IMR-90 (cell line): ENCODE measurements around the gene ARHGAP8. TPM values are rescaled to one million over a fixed set of nuclear protein-coding genes. Genes with fewer than 3 reads are reported as not detected.

ENCODE experiments used
- ATAC-seq: fragments of 200-7000 bp; cut with Tn5 transposase; 2 replicates; pipeline ENCODE4 v1.9.1; 2020; ENCODE audit warnings: low read depth, mild to moderate bottlenecking, moderate library complexity
- BruUV-seq: library from RNA; stranded (reverse); fragments of 400-500 nt; replicated peaks from 2 replicates; lab custom pipeline; 2021; lab: Mats Ljungman, UMichigan
- CTCF ChIA-PET: fragments of 300-600 bp; formaldehyde crosslinking; extraction: SDS; loops from one replicate; lab custom pipeline; 2021; ENCODE audit warnings: antibody characterized with exemption; lab: Yijun Ruan, JAX
- POLR2A ChIA-PET: fragments of 300-600 bp; sonication (Branson Sonifier 250); formaldehyde crosslinking; loops from one replicate; lab custom pipeline; 2022; ENCODE audit warnings: antibody characterized with exemption; ENCODE audit not compliant: unreplicated experiment; lab: Charles Lee
- DNase-seq: peaks from one replicate; pipeline ENCODE4 v3.0.0; 2013
- H2AFZ ChIP-seq: replicated peaks from 2 replicates; pipeline ENCODE3; 2013; ENCODE audit warnings: low read length, mild to moderate bottlenecking; ENCODE audit not compliant: poor library complexity
- H2AK5ac ChIP-seq: 2 replicates; pipeline ENCODE4 v1.6.1; 2013; ENCODE audit warnings: low read depth, low read length, inconsistent platforms
- H2AK9ac ChIP-seq: replicated peaks from 2 replicates; pipeline ENCODE3; 2013; ENCODE audit warnings: mild to moderate bottlenecking, low read depth, low read length, moderate library complexity; ENCODE audit not compliant: poor library complexity
- H2BK120ac ChIP-seq: 2 replicates; pipeline ENCODE4 v1.6.1; 2013; ENCODE audit warnings: low read depth, low read length, inconsistent platforms
- H2BK15ac ChIP-seq: 3 replicates; pipeline ENCODE4 v1.6.1; 2013; ENCODE audit warnings: low read depth, low read length, inconsistent platforms
- H2BK20ac ChIP-seq: 2 replicates; pipeline ENCODE4 v1.6.1; 2013; ENCODE audit warnings: low read depth, mild to moderate bottlenecking, inconsistent platforms, low read length, moderate library complexity
- H2BK5ac ChIP-seq: 2 replicates; pipeline ENCODE4 v1.6.1; 2013; ENCODE audit warnings: mild to moderate bottlenecking, low read depth, low read length, inconsistent platforms; ENCODE audit not compliant: poor library complexity, severe bottlenecking
- H3K14ac ChIP-seq: replicated peaks from 2 replicates; pipeline ENCODE4 v1.6.1; 2013; ENCODE audit warnings: low read depth, low read length, inconsistent platforms
- H3K18ac ChIP-seq: 2 replicates; pipeline ENCODE4 v1.6.1; 2013; ENCODE audit warnings: low read depth, low read length, control low read depth
- H3K23ac ChIP-seq: 2 replicates; pipeline ENCODE4 v1.6.1; 2013; ENCODE audit warnings: low read depth, low read length, inconsistent platforms
- H3K27ac ChIP-seq: 2 replicates; pipeline ENCODE4 v1.5.1; 2013; ENCODE audit warnings: mild to moderate bottlenecking, control low read depth, low read length; ENCODE audit not compliant: insufficient read depth
- H3K27me3 ChIP-seq: 2 replicates; pipeline ENCODE4 v1.6.1; 2013; ENCODE audit warnings: low read length; ENCODE audit not compliant: control insufficient read depth, insufficient read depth
- H3K36me3 ChIP-seq: 2 replicates; pipeline ENCODE4 v1.6.1; 2013; ENCODE audit warnings: low read length, mixed read lengths; ENCODE audit not compliant: control insufficient read depth, insufficient read depth
- H3K4ac ChIP-seq: 2 replicates; pipeline ENCODE4 v1.6.1; 2013; ENCODE audit warnings: low read depth, low read length, inconsistent platforms
- H3K4me1 ChIP-seq: 2 replicates; pipeline ENCODE4 v1.6.1; 2013; ENCODE audit warnings: low read length, mixed read lengths; ENCODE audit not compliant: control insufficient read depth, insufficient read depth
- H3K4me2 ChIP-seq: 2 replicates; pipeline ENCODE4 v1.6.1; 2013; ENCODE audit warnings: low read depth, mild to moderate bottlenecking, control low read depth, low read length, moderate library complexity
- H3K4me3 ChIP-seq: 2 replicates; pipeline ENCODE4 v1.5.1; 2013; ENCODE audit warnings: low read depth, mild to moderate bottlenecking, control low read depth, low read length, moderate library complexity; ENCODE audit not compliant: insufficient read depth
- H3K56ac ChIP-seq: 2 replicates; pipeline ENCODE4 v1.6.1; 2013; ENCODE audit warnings: low read length, inconsistent platforms; ENCODE audit not compliant: insufficient read depth; ENCODE audit errors: extremely low read depth
- H3K79me1 ChIP-seq, 2 experiments: 2 replicates each; pipeline ENCODE4 v1.6.1; 2013; ENCODE audit warnings: low read length in 2 of 2, inconsistent platforms in 1 of 2, low read depth in 1 of 2
- H3K9ac ChIP-seq: 2 replicates; pipeline ENCODE4 v1.6.1; 2013; ENCODE audit warnings: low read depth, low read length, control low read depth
- H3K9me1 ChIP-seq: 2 replicates; pipeline ENCODE4 v1.6.1; 2013; ENCODE audit warnings: low read length, inconsistent platforms; ENCODE audit not compliant: insufficient read depth
- H3K9me3 ChIP-seq: 2 replicates; pipeline ENCODE4 v1.6.1; 2013; ENCODE audit warnings: low read length; ENCODE audit not compliant: control insufficient read depth, insufficient read depth
- H4K20me1 ChIP-seq: 2 replicates; pipeline ENCODE4 v1.6.1; 2013; ENCODE audit warnings: low read length, inconsistent platforms; ENCODE audit not compliant: insufficient read depth
- H4K5ac ChIP-seq: 2 replicates; pipeline ENCODE4 v1.6.1; 2013; ENCODE audit warnings: mild to moderate bottlenecking, low read depth, low read length, control low read depth
- H4K8ac ChIP-seq, 2 experiments: 2 replicates each; pipeline ENCODE4 v1.6.1; 2013; ENCODE audit warnings: low read depth in 2 of 2, low read length in 2 of 2, control low read depth in 1 of 2, inconsistent platforms in 1 of 2
- H4K91ac ChIP-seq: 2 replicates; pipeline ENCODE4 v1.6.1; 2013; ENCODE audit warnings: low read depth, low read length, inconsistent platforms; ENCODE audit not compliant: insufficient read depth
- BHLHE40 ChIP-seq: fragments of 150-350 bp; IDR thresholded peaks from 2 replicates; pipeline ENCODE4 v1.6.1; 2016; ENCODE audit warnings: mild to moderate bottlenecking, low read depth, low read length
- CEBPB ChIP-seq: IDR thresholded peaks from 2 replicates; pipeline ENCODE4 v1.6.1; 2012; ENCODE audit warnings: low read depth, low read length, improper control_type of control experiment
- CHD1 ChIP-seq: IDR thresholded peaks from 2 replicates; pipeline ENCODE4 v1.6.1; 2012; ENCODE audit warnings: low read depth, low read length, improper control_type of control experiment
- FOS ChIP-seq: fragments of 150-350 bp; IDR thresholded peaks from 2 replicates; pipeline ENCODE4 v1.6.1; 2016; ENCODE audit warnings: low read depth, low read length
- MAFK ChIP-seq: IDR thresholded peaks from 2 replicates; pipeline ENCODE4 v1.6.1; 2012; ENCODE audit warnings: low read depth, low read length, improper control_type of control experiment
- MXI1 ChIP-seq: IDR thresholded peaks from 2 replicates; pipeline ENCODE4 v1.6.1; 2012; ENCODE audit warnings: low read depth, mild to moderate bottlenecking, low read length, moderate library complexity, borderline replicate concordance
- NFE2L2 ChIP-seq: fragments of 150-350 bp; IDR thresholded peaks from 2 replicates; pipeline ENCODE4 v1.6.1; 2016; ENCODE audit warnings: low read depth, mild to moderate bottlenecking, low read length
- POLR2A ChIP-seq: IDR thresholded peaks from 2 replicates; pipeline ENCODE4 v1.6.1; 2012; ENCODE audit warnings: mild to moderate bottlenecking, low read depth, low read length
- RCOR1 ChIP-seq: IDR thresholded peaks from 2 replicates; pipeline ENCODE4 v1.6.1; 2012; ENCODE audit warnings: mild to moderate bottlenecking, low read length, improper control_type of control experiment; ENCODE audit not compliant: insufficient replicate concordance
- RFX5 ChIP-seq: IDR thresholded peaks from 2 replicates; pipeline ENCODE4 v1.8.0; 2012; ENCODE audit warnings: low read depth, mild to moderate bottlenecking, low read length, moderate library complexity
- SMC3 ChIP-seq: fragments of 150-350 bp; IDR thresholded peaks from 2 replicates; pipeline ENCODE4 v1.6.1; 2016; ENCODE audit warnings: low read depth, mild to moderate bottlenecking, antibody characterized with exemption, low read length, moderate library complexity
- WGBS, 2 experiments: methylation state at CpG; one replicate each; pipeline versions ENCODE4 v1.1.5 to v1.1.7; 2013; ENCODE audit warnings: missing lambda C conversion rate in 2 of 2; ENCODE audit not compliant: insufficient read length in 1 of 2; ENCODE audit errors: extremely low coverage in 2 of 2; 5-methylcytosine and 5-hydroxymethylcytosine counted together
- dilution Hi-C: fragments of 300-500 bp; cut with HindIII; formaldehyde crosslinking; loops from one replicate; pipeline ENCODE4 v1.14.3; 2018; ENCODE audit warnings: low sequenced_read_pairs; ENCODE audit not compliant: unreplicated experiment
- in situ Hi-C: fragments of 300-500 bp; cut with MboI; formaldehyde crosslinking; loops from 3 replicates; pipeline ENCODE4 v1.14.3; 2019; ENCODE audit warnings: low sequenced_read_pairs, inconsistent platforms, mixed read lengths
- intact Hi-C: fragments of 100-400 bp; cut with micrococcal nuclease; formaldehyde crosslinking; loops from 2 replicates; pipeline ENCODE4 v1.10.0; 2022
- polyA plus RNA-seq, 3 experiments: library from polyadenylated mRNA; depleted of rRNA; stranded (reverse); fragments of >200 nt; gene quantifications; 2 replicates each; pipeline ENCODE4 v1.2.3, GENCODE V29; 2012; ENCODE audit warnings: low replicate concordance in 1 of 3
- total RNA-seq: library from RNA; depleted of rRNA; stranded (reverse); fragments of >200 nt; gene quantifications from 2 replicates; pipeline ENCODE4 v1.2.3, GENCODE V29; 2012
- TF ChIP-seq, protein P1 (sequence below): fragments of 150-350 bp; IDR thresholded peaks from 2 replicates; pipeline ENCODE4 v1.6.1; 2016; ENCODE audit warnings: low read depth, mild to moderate bottlenecking, low read length, moderate library complexity, borderline replicate concordance
- TF ChIP-seq, protein P2 (sequence below): conservative IDR thresholded peaks from 2 replicates; pipeline ENCODE4 v1.5.1; 2012; ENCODE audit warnings: mild to moderate bottlenecking, low read depth, low read length, improper control_type of control experiment
- TF ChIP-seq, protein P3 (sequence below): fragments of 150-350 bp; IDR thresholded peaks from 2 replicates; pipeline ENCODE4 v1.6.1; 2017; ENCODE audit warnings: mild to moderate bottlenecking, antibody characterized with exemption, low read length, low read depth

ARHGAP8 gene
- total and polyA plus RNA-seq, 2 of the 4 experiments (the other 2 are of a cell fraction): 0.18 to 0.21 TPM

DNA sequence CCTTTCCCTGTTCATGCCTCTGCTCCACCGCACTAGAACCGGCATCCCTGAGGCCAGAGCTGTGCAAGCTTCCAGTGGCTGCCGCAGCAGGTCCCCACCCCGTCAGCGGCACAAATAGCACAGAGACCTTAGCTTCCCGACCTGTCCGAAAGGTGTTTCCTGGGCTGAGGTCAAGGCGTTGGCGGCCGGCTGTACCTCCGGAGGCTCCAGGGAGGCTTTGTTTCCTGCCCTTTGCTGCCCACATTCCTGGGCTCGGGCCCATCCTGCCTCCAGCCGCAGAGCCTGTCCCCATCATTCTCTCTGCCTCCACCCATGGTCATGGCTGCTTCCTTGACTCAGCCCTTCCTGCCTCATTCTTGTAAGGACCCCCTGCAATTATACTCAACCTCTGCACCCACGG, 31.2 kb downstream of the ARHGAP8 start:
- ATAC-seq (no peak), DNase-seq (no peak)
- TF ChIP-seq, protein P1, sequence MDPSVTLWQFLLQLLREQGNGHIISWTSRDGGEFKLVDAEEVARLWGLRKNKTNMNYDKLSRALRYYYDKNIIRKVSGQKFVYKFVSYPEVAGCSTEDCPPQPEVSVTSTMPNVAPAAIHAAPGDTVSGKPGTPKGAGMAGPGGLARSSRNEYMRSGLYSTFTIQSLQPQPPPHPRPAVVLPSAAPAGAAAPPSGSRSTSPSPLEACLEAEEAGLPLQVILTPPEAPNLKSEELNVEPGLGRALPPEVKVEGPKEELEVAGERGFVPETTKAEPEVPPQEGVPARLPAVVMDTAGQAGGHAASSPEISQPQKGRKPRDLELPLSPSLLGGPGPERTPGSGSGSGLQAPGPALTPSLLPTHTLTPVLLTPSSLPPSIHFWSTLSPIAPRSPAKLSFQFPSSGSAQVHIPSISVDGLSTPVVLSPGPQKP: no peak
- TF ChIP-seq, protein P2, sequence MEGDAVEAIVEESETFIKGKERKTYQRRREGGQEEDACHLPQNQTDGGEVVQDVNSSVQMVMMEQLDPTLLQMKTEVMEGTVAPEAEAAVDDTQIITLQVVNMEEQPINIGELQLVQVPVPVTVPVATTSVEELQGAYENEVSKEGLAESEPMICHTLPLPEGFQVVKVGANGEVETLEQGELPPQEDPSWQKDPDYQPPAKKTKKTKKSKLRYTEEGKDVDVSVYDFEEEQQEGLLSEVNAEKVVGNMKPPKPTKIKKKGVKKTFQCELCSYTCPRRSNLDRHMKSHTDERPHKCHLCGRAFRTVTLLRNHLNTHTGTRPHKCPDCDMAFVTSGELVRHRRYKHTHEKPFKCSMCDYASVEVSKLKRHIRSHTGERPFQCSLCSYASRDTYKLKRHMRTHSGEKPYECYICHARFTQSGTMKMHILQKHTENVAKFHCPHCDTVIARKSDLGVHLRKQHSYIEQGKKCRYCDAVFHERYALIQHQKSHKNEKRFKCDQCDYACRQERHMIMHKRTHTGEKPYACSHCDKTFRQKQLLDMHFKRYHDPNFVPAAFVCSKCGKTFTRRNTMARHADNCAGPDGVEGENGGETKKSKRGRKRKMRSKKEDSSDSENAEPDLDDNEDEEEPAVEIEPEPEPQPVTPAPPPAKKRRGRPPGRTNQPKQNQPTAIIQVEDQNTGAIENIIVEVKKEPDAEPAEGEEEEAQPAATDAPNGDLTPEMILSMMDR: no peak
- TF ChIP-seq FOS: no peak
- TF ChIP-seq BHLHE40: no peak
- TF ChIP-seq, protein P3, sequence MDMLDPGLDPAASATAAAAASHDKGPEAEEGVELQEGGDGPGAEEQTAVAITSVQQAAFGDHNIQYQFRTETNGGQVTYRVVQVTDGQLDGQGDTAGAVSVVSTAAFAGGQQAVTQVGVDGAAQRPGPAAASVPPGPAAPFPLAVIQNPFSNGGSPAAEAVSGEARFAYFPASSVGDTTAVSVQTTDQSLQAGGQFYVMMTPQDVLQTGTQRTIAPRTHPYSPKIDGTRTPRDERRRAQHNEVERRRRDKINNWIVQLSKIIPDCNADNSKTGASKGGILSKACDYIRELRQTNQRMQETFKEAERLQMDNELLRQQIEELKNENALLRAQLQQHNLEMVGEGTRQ: no peak
- TF ChIP-seq MXI1: no peak
- no peak for TF ChIP-seq RCOR1
- TF ChIP-seq NFE2L2: no peak
- TF ChIP-seq POLR2A: no peak
- TF ChIP-seq CEBPB: no peak
- TF ChIP-seq RFX5: no peak
- TF ChIP-seq CHD1: no peak
- TF ChIP-seq SMC3: no peak
- no peak for TF ChIP-seq MAFK
- no peak overlapping the region for H3K4ac ChIP-seq
- ChIA-PET CTCF (no interaction called here), POLR2A (no interaction called here)
- no peak overlapping the region for H4K91ac ChIP-seq
- no peak overlapping the region for H4K5ac ChIP-seq
- no TSS peak for BruUV-seq
- dilution Hi-C loops (no loop called here), in situ Hi-C loops (no loop called here), intact Hi-C loops (no loop called here)
- H3K27ac ChIP-seq: no peak overlapping the region
- no peak overlapping the region for H4K8ac ChIP-seq
- H3K14ac ChIP-seq: no peak overlapping the region
- H3K23ac ChIP-seq: no peak overlapping the region
- H3K4me2 ChIP-seq: no peak overlapping the region
- no peaks in the 10 kb centered on the region for H4K20me1 ChIP-seq
- peaks cover 2% of the 10 kb centered on the region; the same call in 1 of the 2 replicates for H3K27me3 ChIP-seq
- no peak overlapping the region for H2BK20ac ChIP-seq
- no peak overlapping the region for H3K9ac ChIP-seq
- no peak overlapping the region for H2AK9ac ChIP-seq
- no peak overlapping the region for H2AFZ ChIP-seq
- H3K56ac ChIP-seq: no peak overlapping the region
- H3K9me3 ChIP-seq: no peaks in the 10 kb centered on the region
- no peaks in the 10 kb centered on the region for H3K36me3 ChIP-seq
- H3K18ac ChIP-seq: no peak overlapping the region
- no peak overlapping the region for H3K4me3 ChIP-seq
- no peak overlapping the region for H2BK15ac ChIP-seq
- H3K4me1 ChIP-seq: no peaks in the 10 kb centered on the region
- no peak overlapping the region for H2BK120ac ChIP-seq
- H2BK5ac ChIP-seq: no peak overlapping the region
- no peaks in the 10 kb centered on the region for H3K79me1 ChIP-seq
- no peak overlapping the region for H2AK5ac ChIP-seq
- WGBS, 2 experiments: 85% methylated on average over 5 of the region's 14 CpGs; no CpG with 5 or more reads in 1 of the 2 experiments
- no peaks in the 10 kb centered on the region for H3K9me1 ChIP-seq
